Left ventricle myocardium inferior (tissue), 1 donor: ENCODE results near the gene TAMALIN. TPM values are rescaled to one million over a fixed set of nuclear protein-coding genes. Genes with fewer than 3 reads are reported as not detected.

Source experiments
- DNase-seq: peaks from one replicate; pipeline ENCODE4 v3.0.0-alpha.2; 2020
- H3K27ac ChIP-seq: fragments of 200-600 bp; replicated peaks from 2 replicates; pipeline ENCODE4 v1.8.0; 2021
- H3K27me3 ChIP-seq: fragments of 200-600 bp; 2 replicates; pipeline ENCODE4 v1.8.0; 2021; ENCODE audit warnings: low read depth
- H3K36me3 ChIP-seq: fragments of 200-600 bp; 2 replicates; pipeline ENCODE4 v1.8.0; 2021
- H3K4me1 ChIP-seq: fragments of 200-600 bp; 2 replicates; pipeline ENCODE4 v1.8.0; 2021
- H3K4me3 ChIP-seq: fragments of 200-600 bp; 2 replicates; pipeline ENCODE4 v1.8.0; 2021; ENCODE audit warnings: mild to moderate bottlenecking, moderate library complexity
- H3K9me3 ChIP-seq: fragments of 200-600 bp; replicated peaks from 2 replicates; pipeline ENCODE4 v1.8.0; 2021
- CTCF ChIP-seq: fragments of 200-600 bp; IDR thresholded peaks from 2 replicates; pipeline ENCODE4 v1.8.0; 2021; ENCODE audit warnings: antibody characterized with exemption, mild to moderate bottlenecking, borderline replicate concordance
- intact Hi-C: fragments of 100-400 bp; cut with micrococcal nuclease; formaldehyde crosslinking; loops from one replicate; pipeline ENCODE4 v1.11.0; 2022
- total RNA-seq: library from RNA; stranded (reverse); fragmentation: NEBNext Ultra II Directional; extraction: Animal tissue kit (Norgen Biotek cat#: 25700); gene quantifications from one replicate; pipeline ENCODE4 v1.2.1, GENCODE V29; 2021
- donor health status: DM: no; HTN: yes; CAD: no; lungs with severe emphysema.

TAMALIN gene
- total RNA-seq, 1 donor from 2014 or later: 20.0 TPM

GRCh38 chr12:52026263-52026662, 19.5 kb downstream of the TAMALIN start:
- Histone ChIP-seq H3K36me3 (no peaks in the 10 kb centered on the region), H3K4me3 (peak overlapping the region; percentile 72), H3K9me3 (no peaks in the 10 kb centered on the region), H3K27ac (peak overlapping the region; percentile 93), H3K27me3 (no peaks in the 10 kb centered on the region), H3K4me1 (peaks cover 65% of the 10 kb centered on the region)
- TF ChIP-seq CTCF: no peak
- no peak for DNase-seq
- intact Hi-C loops: loop anchor here (5.0 kb wide), 1 partner anchor 56 kb away; no protein-coding TSS in a partner anchor

GRCh38 chr12:52027085-52027843, 20.5 kb downstream of the TAMALIN start:
- Histone ChIP-seq H3K27ac (peak overlapping the region; percentile 93), H3K4me3 (no peak overlapping the region), H3K36me3 (no peaks in the 10 kb centered on the region), H3K4me1 (peaks cover 71% of the 10 kb centered on the region), H3K27me3 (no peaks in the 10 kb centered on the region), H3K9me3 (no peaks in the 10 kb centered on the region)
- peak; percentile 80 for DNase-seq
- no peak for TF ChIP-seq CTCF
- intact Hi-C loops: loop anchor here (5.0 kb wide), 1 partner anchor 55 kb away; no protein-coding TSS in a partner anchor

- TF ChIP-seq CTCF: no peak
- Histone ChIP-seq H3K4me1 (peaks cover 73% of the 10 kb centered on the region), H3K27ac (peak overlapping the region; percentile 47), H3K36me3 (no peaks in the 10 kb centered on the region), H3K27me3 (no peaks in the 10 kb centered on the region), H3K4me3 (no peak overlapping the region), H3K9me3 (no peaks in the 10 kb centered on the region)
- intact Hi-C loops: loop anchor here (5.0 kb wide), 1 partner anchor 53 kb away; no protein-coding TSS in a partner anchor
- DNase-seq: no peak
Measured at GRCh38 chr12:52029685-52030084, 22.9 kb downstream of the TAMALIN start.

- peak overlapping the region; percentile 54 for H3K4me3 ChIP-seq
- peak overlapping the region; percentile 93 for H3K27ac ChIP-seq
- intact Hi-C loops: no loop called here
- no peaks in the 10 kb centered on the region for H3K9me3 ChIP-seq
- H3K27me3 ChIP-seq: no peaks in the 10 kb centered on the region
- DNase-seq: peak; percentile 63
- H3K36me3 ChIP-seq: no peaks in the 10 kb centered on the region
- no peak for TF ChIP-seq CTCF
- H3K4me1 ChIP-seq: peaks cover 71% of the 10 kb centered on the region
Measured at GRCh38 chr12:52032446-52032803, 25.7 kb downstream of the TAMALIN start.

GRCh38 chr12:52032804-52033445, 26.2 kb downstream of the TAMALIN start:
- H3K9me3 ChIP-seq: no peaks in the 10 kb centered on the region
- intact Hi-C loops: no loop called here
- H3K4me3 ChIP-seq: peak overlapping the region; percentile 54
- H3K36me3 ChIP-seq: no peaks in the 10 kb centered on the region
- no peak for TF ChIP-seq CTCF
- peak overlapping the region; percentile 93 for H3K27ac ChIP-seq
- H3K4me1 ChIP-seq: peaks cover 73% of the 10 kb centered on the region
- peak; percentile 98 for DNase-seq
- H3K27me3 ChIP-seq: no peaks in the 10 kb centered on the region
